Measurements from ENCODE around the gene CYP2R1. TPM values are rescaled to one million over a fixed set of nuclear protein-coding genes. Genes with fewer than 3 reads are reported as not detected.
A peak's percentile ranks its signal among the peaks of the same experiment; 100 is the strongest.

The CYP2R1 gene
- total RNA-seq, 3 donors from 2014 or later, result 7.7 to 25.6 (median 21.0) TPM

DNA sequence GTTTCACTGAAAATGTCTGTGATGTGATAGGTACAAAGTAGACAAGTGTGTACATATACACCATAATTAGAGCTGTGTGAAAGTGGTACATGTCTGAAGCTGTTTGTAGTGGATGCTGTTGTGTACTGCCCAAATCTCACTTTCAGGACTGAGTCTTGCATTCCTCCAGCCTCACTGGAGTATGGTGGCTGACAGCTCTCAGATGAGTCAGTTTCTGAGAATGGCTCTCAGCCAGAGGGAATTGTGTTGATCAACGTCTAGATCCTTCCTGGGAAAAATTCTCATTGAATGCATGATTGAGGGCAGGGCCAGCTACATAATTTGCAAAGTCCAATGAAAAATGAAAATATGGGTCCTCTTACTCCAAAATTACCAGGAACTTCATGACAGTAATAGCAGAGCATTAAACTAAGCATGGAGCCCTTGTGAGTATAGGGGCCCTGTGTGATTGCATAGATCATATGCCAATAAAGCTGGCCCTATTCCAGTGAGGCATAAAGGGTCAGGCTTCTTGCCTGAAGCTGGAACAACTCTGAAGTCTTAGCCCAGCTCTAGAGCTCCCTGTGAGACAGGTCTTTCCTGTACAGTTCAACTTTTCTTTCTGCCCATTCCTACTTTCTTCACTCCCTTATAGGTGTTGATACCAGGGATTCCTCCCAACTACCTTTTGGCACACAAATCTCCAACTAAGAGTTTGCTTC is 10.8 kb upstream of the CYP2R1 start:
- H3K36me3 ChIP-seq, result no peaks in the 10 kb centered on the region
- H3K4me1 ChIP-seq, result no peaks in the 10 kb centered on the region
- H3K9me3 ChIP-seq, result no peaks in the 10 kb centered on the region
- TF ChIP-seq POLR2AphosphoS5 (IDR thresholded peaks at IDR 0.05), result no peak
- H3K27me3 ChIP-seq, result no peaks in the 10 kb centered on the region
- no peak overlapping the region for H3K4me3 ChIP-seq
- no peak for DNase-seq (ENCODE audit: low spot score in 2 of 2)
- intact Hi-C loops (cut with DNase I; ENCODE audit: low total_unique reads), result no loop called here
- no peak overlapping the region for H3K27ac ChIP-seq

DNA sequence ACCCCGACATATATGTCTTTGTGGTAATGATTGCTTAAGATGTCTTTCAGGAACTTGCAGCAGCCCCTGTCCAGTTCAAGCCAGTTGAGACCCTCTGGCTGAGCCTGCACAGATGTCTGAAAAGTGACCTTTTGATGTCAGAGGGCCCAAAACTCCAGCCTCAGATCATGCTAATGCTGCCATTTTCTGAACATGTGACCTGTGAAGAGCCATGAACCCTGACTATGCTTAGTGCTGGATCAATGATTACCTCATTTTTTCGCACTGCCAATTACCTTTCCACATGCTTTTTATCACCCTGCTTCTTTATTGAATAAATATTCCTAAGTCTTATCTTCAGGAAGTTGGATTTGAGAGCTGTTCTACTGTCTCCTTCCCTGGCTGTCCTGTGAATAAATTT is 6.9 kb upstream of the CYP2R1 start:
- no peak overlapping the region for H3K27ac ChIP-seq
- H3K36me3 ChIP-seq, result no peaks in the 10 kb centered on the region
- H3K4me1 ChIP-seq, result no peaks in the 10 kb centered on the region
- no peak for TF ChIP-seq POLR2A (IDR thresholded peaks at IDR 0.05)
- TF ChIP-seq, protein P1, sequence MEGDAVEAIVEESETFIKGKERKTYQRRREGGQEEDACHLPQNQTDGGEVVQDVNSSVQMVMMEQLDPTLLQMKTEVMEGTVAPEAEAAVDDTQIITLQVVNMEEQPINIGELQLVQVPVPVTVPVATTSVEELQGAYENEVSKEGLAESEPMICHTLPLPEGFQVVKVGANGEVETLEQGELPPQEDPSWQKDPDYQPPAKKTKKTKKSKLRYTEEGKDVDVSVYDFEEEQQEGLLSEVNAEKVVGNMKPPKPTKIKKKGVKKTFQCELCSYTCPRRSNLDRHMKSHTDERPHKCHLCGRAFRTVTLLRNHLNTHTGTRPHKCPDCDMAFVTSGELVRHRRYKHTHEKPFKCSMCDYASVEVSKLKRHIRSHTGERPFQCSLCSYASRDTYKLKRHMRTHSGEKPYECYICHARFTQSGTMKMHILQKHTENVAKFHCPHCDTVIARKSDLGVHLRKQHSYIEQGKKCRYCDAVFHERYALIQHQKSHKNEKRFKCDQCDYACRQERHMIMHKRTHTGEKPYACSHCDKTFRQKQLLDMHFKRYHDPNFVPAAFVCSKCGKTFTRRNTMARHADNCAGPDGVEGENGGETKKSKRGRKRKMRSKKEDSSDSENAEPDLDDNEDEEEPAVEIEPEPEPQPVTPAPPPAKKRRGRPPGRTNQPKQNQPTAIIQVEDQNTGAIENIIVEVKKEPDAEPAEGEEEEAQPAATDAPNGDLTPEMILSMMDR (IDR thresholded peaks at IDR 0.05), result no peak
- no peak for TF ChIP-seq POLR2AphosphoS5 (IDR thresholded peaks at IDR 0.05)
- no peaks in the 10 kb centered on the region for H3K27me3 ChIP-seq
- H3K9me3 ChIP-seq, result no peaks in the 10 kb centered on the region
- H3K4me3 ChIP-seq, result no peak overlapping the region
- DNase-seq (ENCODE audit: low spot score in 2 of 2), result no peak
- intact Hi-C loops (cut with DNase I; ENCODE audit: low total_unique reads), result loop anchor here (10.0 kb wide), 1 partner anchor 354 kb away; no protein-coding TSS in a partner anchor

DNA sequence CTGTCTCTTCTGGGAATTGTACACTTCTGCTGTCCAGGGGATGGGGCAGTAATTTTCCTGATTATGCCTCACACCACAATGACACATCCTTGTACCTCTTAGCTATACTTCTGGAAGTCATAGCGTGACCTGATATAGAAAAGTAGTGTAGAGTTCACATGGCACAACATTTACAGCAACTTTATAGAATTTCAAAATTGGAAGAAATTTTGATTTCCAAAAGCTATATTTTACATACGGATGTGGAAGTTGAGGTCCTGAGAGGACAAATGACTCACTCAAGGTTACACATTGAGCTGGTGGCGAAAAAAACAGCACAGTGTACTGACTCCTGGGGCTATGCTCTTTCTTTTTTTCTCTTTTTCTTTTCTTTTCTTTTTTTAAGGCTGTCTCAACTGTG is 6.3 kb upstream of the CYP2R1 start:
- TF ChIP-seq POLR2AphosphoS5 (IDR thresholded peaks at IDR 0.05) (no peak), POLR2A (IDR thresholded peaks at IDR 0.05) (no peak)
- TF ChIP-seq, protein P1 (IDR thresholded peaks at IDR 0.05), result no peak
- Histone ChIP-seq H3K27me3 (no peaks in the 10 kb centered on the region), H3K36me3 (no peaks in the 10 kb centered on the region), H3K4me3 (no peak overlapping the region), H3K27ac (no peak overlapping the region), H3K4me1 (no peaks in the 10 kb centered on the region), H3K9me3 (no peaks in the 10 kb centered on the region)
- intact Hi-C loops (cut with DNase I; ENCODE audit: low total_unique reads), result loop anchor here (10.0 kb wide), 1 partner anchor 354 kb away; no protein-coding TSS in a partner anchor
- no peak for DNase-seq (ENCODE audit: low spot score in 2 of 2)

DNA sequence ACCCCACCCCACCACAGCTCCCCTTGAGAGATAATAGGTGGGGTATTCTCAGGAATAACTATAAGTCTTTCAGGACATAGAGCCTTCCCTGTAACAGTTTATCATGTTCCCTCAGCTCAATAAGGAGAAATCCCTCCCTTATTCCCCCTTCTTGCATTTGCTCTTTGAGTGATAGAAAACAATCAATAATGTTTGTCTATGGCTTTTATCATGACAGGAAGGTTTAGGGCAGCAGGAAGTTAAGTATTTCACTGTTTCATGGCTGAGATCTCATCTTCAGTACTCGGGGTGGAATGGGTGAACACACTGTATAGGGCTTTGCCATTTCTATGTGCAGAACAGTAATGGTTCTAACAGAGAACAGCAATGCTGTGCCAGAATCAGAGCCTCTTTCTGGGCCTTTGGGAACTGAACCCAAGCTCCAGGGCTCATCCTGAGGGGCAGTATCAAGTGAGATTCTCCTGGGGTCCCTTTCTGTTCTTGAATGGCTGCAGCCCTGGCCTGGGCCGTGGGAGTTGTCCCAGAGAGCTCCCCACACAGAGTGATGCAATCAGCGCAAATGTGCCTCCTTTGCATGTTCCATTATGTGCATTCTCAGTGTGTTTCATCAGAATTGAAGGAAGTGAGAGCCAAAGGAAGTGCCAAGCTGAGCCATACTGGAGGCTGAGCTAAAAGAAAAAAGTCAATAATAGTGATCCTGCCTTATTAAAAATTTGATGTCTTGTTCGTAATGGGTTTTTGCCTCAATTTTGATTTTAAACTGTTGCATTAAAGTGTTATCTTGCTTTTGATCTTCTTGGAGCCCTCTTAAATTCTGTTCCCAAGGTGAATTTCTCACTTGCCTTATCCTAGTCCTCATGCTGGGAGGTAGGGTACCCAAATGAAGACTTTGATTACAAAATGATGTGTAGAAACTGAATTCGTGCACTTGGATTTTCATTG is 2.9 kb upstream of the CYP2R1 start:
- no peaks in the 10 kb centered on the region for H3K36me3 ChIP-seq
- no peak overlapping the region for H3K27ac ChIP-seq
- DNase-seq (ENCODE audit: low spot score in 2 of 2), result no peak
- no peaks in the 10 kb centered on the region for H3K9me3 ChIP-seq
- intact Hi-C loops (cut with DNase I; ENCODE audit: low total_unique reads), result loop anchor here (10.0 kb wide), 1 partner anchor 350 kb away; no protein-coding TSS in a partner anchor
- TF ChIP-seq, protein P1 (IDR thresholded peaks at IDR 0.05), result no peak
- no peak for TF ChIP-seq POLR2A (IDR thresholded peaks at IDR 0.05)
- TF ChIP-seq POLR2AphosphoS5 (IDR thresholded peaks at IDR 0.05), result no peak
- peaks cover 0 to 3% of the 10 kb centered on the region in 2 donors for H3K4me1 ChIP-seq
- no peaks in the 10 kb centered on the region for H3K27me3 ChIP-seq
- no peak overlapping the region for H3K4me3 ChIP-seq

DNA sequence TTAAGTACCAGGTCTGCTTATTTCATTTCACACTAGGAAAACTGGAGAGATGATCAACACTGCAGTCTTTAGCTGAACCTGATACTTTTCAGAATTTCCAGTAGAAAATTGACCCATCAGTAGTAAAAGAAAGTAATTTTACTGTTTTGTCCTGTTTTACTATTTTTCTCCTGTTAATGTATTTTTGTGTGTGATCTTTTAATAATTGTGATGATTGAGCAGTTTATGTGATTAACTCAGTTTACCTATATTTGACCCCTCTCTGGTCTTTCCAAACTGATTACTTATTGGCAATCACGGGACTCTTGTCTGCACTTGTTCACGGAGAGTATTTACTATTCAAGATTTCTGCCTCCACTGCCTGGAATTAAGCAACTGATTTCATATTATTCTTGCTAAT is 546 bp upstream of the CYP2R1 start:
- no peaks in the 10 kb centered on the region for H3K9me3 ChIP-seq
- H3K27ac ChIP-seq, result peak overlapping the region; percentile 95 to 96
- no peaks in the 10 kb centered on the region for H3K36me3 ChIP-seq
- peak overlapping the region; percentile 69 to 86 (median 80) for H3K4me3 ChIP-seq
- H3K27me3 ChIP-seq, result no peaks in the 10 kb centered on the region
- no peak for DNase-seq (ENCODE audit: low spot score in 2 of 2)
- peaks cover 0 to 3% of the 10 kb centered on the region in 2 donors for H3K4me1 ChIP-seq
- intact Hi-C loops (cut with DNase I; ENCODE audit: low total_unique reads), result loop anchor here (10.0 kb wide), 1 partner anchor 348 kb away; no protein-coding TSS in a partner anchor
- TF ChIP-seq, protein P1 (IDR thresholded peaks at IDR 0.05), result no peak
- no peak for TF ChIP-seq POLR2AphosphoS5 (IDR thresholded peaks at IDR 0.05)
- no peak for TF ChIP-seq POLR2A (IDR thresholded peaks at IDR 0.05)
